Right lobe of liver (tissue), 4 donors: Measurements from ENCODE around the gene MS4A14.

ENCODE experiments used
- CTCF ChIP-seq, 4 donors: fragments of 200-600 bp in 3 of 4; fragments of 450-650 bp in 1 of 4; IDR thresholded peaks; one replicate each; pipeline versions ENCODE4 v1.5.1 to v1.8.0; 2016 to 2022; ENCODE audit warnings: antibody characterized with exemption in 4 of 4, mild to moderate bottlenecking in 2 of 4
- POLR2A ChIP-seq: fragments of 450-650 bp; IDR thresholded peaks from one replicate; pipeline ENCODE4 v1.6.1; 2017; ENCODE audit warnings: antibody characterized with exemption, mild to moderate bottlenecking
- donor health status: DM: no; HTN: no; CAD: no.
- donor health status: DM: no; HTN: no; CAD: no.
- donor health status: DM: no; HTN: yes; CAD: no.

GRCh38 chr11:60455531-60456042, 59.3 kb downstream of the MS4A14 start, which contains the start of gene MS4A1:
- TF ChIP-seq POLR2A (no peak), CTCF (IDR thresholded peaks at IDR 0.05) (no peak)
